ENCODE measurements around the gene ZNG1F.
"Not testable (repeated sequence)": the region's sequence is repeated elsewhere in the genome, so short reads cannot be mapped to it uniquely, and the experiment has no call there.

DNA sequence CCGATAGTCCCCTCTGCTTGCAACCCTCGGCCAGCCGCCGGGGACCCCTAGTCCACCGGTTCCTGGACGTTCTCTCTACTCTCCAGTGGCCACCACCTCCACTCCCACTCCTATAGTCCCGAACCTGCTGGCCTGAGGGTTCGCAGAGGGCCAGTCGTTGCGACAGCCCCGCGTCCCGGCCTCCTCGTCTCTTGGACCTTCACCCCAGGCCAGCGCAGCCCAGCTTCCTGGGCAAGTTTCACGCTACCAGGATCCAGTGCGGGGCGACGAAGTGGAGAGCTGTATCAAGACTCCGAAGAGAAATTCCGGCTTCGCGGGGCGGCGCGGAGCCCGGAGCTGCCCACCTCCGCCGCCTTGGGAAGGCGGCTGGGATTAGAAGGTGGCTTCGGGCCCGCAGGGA, 65.7 kb downstream of the ZNG1F start:
- TF ChIP-seq POLR2A (IDR thresholded peaks at IDR 0.05; ENCODE audit: low read length); GATA1 (IDR thresholded peaks at IDR 0.05; ENCODE audit: low read depth, low read length): not testable (repeated sequence)

All from erythroblast (primary cell).